IMR-90 (cell line): Measurements from ENCODE around the gene MYT1. TPM values are rescaled to one million over a fixed set of nuclear protein-coding genes. Genes with fewer than 3 reads are reported as not detected.
A peak's percentile ranks its signal among the peaks of the same experiment; 100 is the strongest.

Experiments
- ATAC-seq: fragments of 200-7000 bp; cut with Tn5 transposase; 2 replicates; pipeline ENCODE4 v1.9.1; 2020; ENCODE audit warnings: low read depth, mild to moderate bottlenecking, moderate library complexity
- BruUV-seq: library from RNA; stranded (reverse); fragments of 400-500 nt; replicated peaks from 2 replicates; lab custom pipeline; 2021; lab: Mats Ljungman, UMichigan
- CTCF ChIA-PET: fragments of 300-600 bp; formaldehyde crosslinking; extraction: SDS; loops from one replicate; lab custom pipeline; 2021; ENCODE audit warnings: antibody characterized with exemption; lab: Yijun Ruan, JAX
- POLR2A ChIA-PET: fragments of 300-600 bp; sonication (Branson Sonifier 250); formaldehyde crosslinking; loops from one replicate; lab custom pipeline; 2022; ENCODE audit warnings: antibody characterized with exemption; ENCODE audit not compliant: unreplicated experiment; lab: Charles Lee
- DNase-seq: peaks from one replicate; pipeline ENCODE4 v3.0.0; 2013
- H2AFZ ChIP-seq: replicated peaks from 2 replicates; pipeline ENCODE3; 2013; ENCODE audit warnings: low read length, mild to moderate bottlenecking; ENCODE audit not compliant: poor library complexity
- H2AK5ac ChIP-seq: 2 replicates; pipeline ENCODE4 v1.6.1; 2013; ENCODE audit warnings: low read depth, low read length, inconsistent platforms
- H2AK9ac ChIP-seq: replicated peaks from 2 replicates; pipeline ENCODE3; 2013; ENCODE audit warnings: mild to moderate bottlenecking, low read depth, low read length, moderate library complexity; ENCODE audit not compliant: poor library complexity
- H2BK120ac ChIP-seq: 2 replicates; pipeline ENCODE4 v1.6.1; 2013; ENCODE audit warnings: low read depth, low read length, inconsistent platforms
- H2BK15ac ChIP-seq: 3 replicates; pipeline ENCODE4 v1.6.1; 2013; ENCODE audit warnings: low read depth, low read length, inconsistent platforms
- H2BK20ac ChIP-seq: 2 replicates; pipeline ENCODE4 v1.6.1; 2013; ENCODE audit warnings: low read depth, mild to moderate bottlenecking, inconsistent platforms, low read length, moderate library complexity
- H2BK5ac ChIP-seq: 2 replicates; pipeline ENCODE4 v1.6.1; 2013; ENCODE audit warnings: mild to moderate bottlenecking, low read depth, low read length, inconsistent platforms; ENCODE audit not compliant: poor library complexity, severe bottlenecking
- H3K14ac ChIP-seq: replicated peaks from 2 replicates; pipeline ENCODE4 v1.6.1; 2013; ENCODE audit warnings: low read depth, low read length, inconsistent platforms
- H3K18ac ChIP-seq: 2 replicates; pipeline ENCODE4 v1.6.1; 2013; ENCODE audit warnings: low read depth, low read length, control low read depth
- H3K23ac ChIP-seq: 2 replicates; pipeline ENCODE4 v1.6.1; 2013; ENCODE audit warnings: low read depth, low read length, inconsistent platforms
- H3K27ac ChIP-seq: 2 replicates; pipeline ENCODE4 v1.5.1; 2013; ENCODE audit warnings: mild to moderate bottlenecking, control low read depth, low read length; ENCODE audit not compliant: insufficient read depth
- H3K27me3 ChIP-seq: 2 replicates; pipeline ENCODE4 v1.6.1; 2013; ENCODE audit warnings: low read length; ENCODE audit not compliant: control insufficient read depth, insufficient read depth
- H3K36me3 ChIP-seq: 2 replicates; pipeline ENCODE4 v1.6.1; 2013; ENCODE audit warnings: low read length, mixed read lengths; ENCODE audit not compliant: control insufficient read depth, insufficient read depth
- H3K4ac ChIP-seq: 2 replicates; pipeline ENCODE4 v1.6.1; 2013; ENCODE audit warnings: low read depth, low read length, inconsistent platforms
- H3K4me1 ChIP-seq: 2 replicates; pipeline ENCODE4 v1.6.1; 2013; ENCODE audit warnings: low read length, mixed read lengths; ENCODE audit not compliant: control insufficient read depth, insufficient read depth
- H3K4me2 ChIP-seq: 2 replicates; pipeline ENCODE4 v1.6.1; 2013; ENCODE audit warnings: low read depth, mild to moderate bottlenecking, control low read depth, low read length, moderate library complexity
- H3K4me3 ChIP-seq: 2 replicates; pipeline ENCODE4 v1.5.1; 2013; ENCODE audit warnings: low read depth, mild to moderate bottlenecking, control low read depth, low read length, moderate library complexity; ENCODE audit not compliant: insufficient read depth
- H3K56ac ChIP-seq: 2 replicates; pipeline ENCODE4 v1.6.1; 2013; ENCODE audit warnings: low read length, inconsistent platforms; ENCODE audit not compliant: insufficient read depth; ENCODE audit errors: extremely low read depth
- H3K79me1 ChIP-seq, 2 experiments: 2 replicates each; pipeline ENCODE4 v1.6.1; 2013; ENCODE audit warnings: low read length in 2 of 2, inconsistent platforms in 1 of 2, low read depth in 1 of 2
- H3K9ac ChIP-seq: 2 replicates; pipeline ENCODE4 v1.6.1; 2013; ENCODE audit warnings: low read depth, low read length, control low read depth
- H3K9me1 ChIP-seq: 2 replicates; pipeline ENCODE4 v1.6.1; 2013; ENCODE audit warnings: low read length, inconsistent platforms; ENCODE audit not compliant: insufficient read depth
- H3K9me3 ChIP-seq: 2 replicates; pipeline ENCODE4 v1.6.1; 2013; ENCODE audit warnings: low read length; ENCODE audit not compliant: control insufficient read depth, insufficient read depth
- H4K20me1 ChIP-seq: 2 replicates; pipeline ENCODE4 v1.6.1; 2013; ENCODE audit warnings: low read length, inconsistent platforms; ENCODE audit not compliant: insufficient read depth
- H4K5ac ChIP-seq: 2 replicates; pipeline ENCODE4 v1.6.1; 2013; ENCODE audit warnings: mild to moderate bottlenecking, low read depth, low read length, control low read depth
- H4K8ac ChIP-seq, 2 experiments: 2 replicates each; pipeline ENCODE4 v1.6.1; 2013; ENCODE audit warnings: low read depth in 2 of 2, low read length in 2 of 2, control low read depth in 1 of 2, inconsistent platforms in 1 of 2
- H4K91ac ChIP-seq: 2 replicates; pipeline ENCODE4 v1.6.1; 2013; ENCODE audit warnings: low read depth, low read length, inconsistent platforms; ENCODE audit not compliant: insufficient read depth
- BHLHE40 ChIP-seq: fragments of 150-350 bp; IDR thresholded peaks from 2 replicates; pipeline ENCODE4 v1.6.1; 2016; ENCODE audit warnings: mild to moderate bottlenecking, low read depth, low read length
- CEBPB ChIP-seq: IDR thresholded peaks from 2 replicates; pipeline ENCODE4 v1.6.1; 2012; ENCODE audit warnings: low read depth, low read length, improper control_type of control experiment
- CHD1 ChIP-seq: IDR thresholded peaks from 2 replicates; pipeline ENCODE4 v1.6.1; 2012; ENCODE audit warnings: low read depth, low read length, improper control_type of control experiment
- MAFK ChIP-seq: IDR thresholded peaks from 2 replicates; pipeline ENCODE4 v1.6.1; 2012; ENCODE audit warnings: low read depth, low read length, improper control_type of control experiment
- MAZ ChIP-seq: IDR thresholded peaks from 2 replicates; pipeline ENCODE4 v1.6.1; 2012; ENCODE audit warnings: low read depth, mild to moderate bottlenecking, low read length, improper control_type of control experiment, moderate library complexity, borderline replicate concordance
- NFE2L2 ChIP-seq: fragments of 150-350 bp; IDR thresholded peaks from 2 replicates; pipeline ENCODE4 v1.6.1; 2016; ENCODE audit warnings: low read depth, mild to moderate bottlenecking, low read length
- POLR2A ChIP-seq: IDR thresholded peaks from 2 replicates; pipeline ENCODE4 v1.6.1; 2012; ENCODE audit warnings: mild to moderate bottlenecking, low read depth, low read length
- RAD21 ChIP-seq: IDR thresholded peaks from 2 replicates; pipeline ENCODE4 v1.6.1; 2012; ENCODE audit warnings: low read length, improper control_type of control experiment
- RCOR1 ChIP-seq: IDR thresholded peaks from 2 replicates; pipeline ENCODE4 v1.6.1; 2012; ENCODE audit warnings: mild to moderate bottlenecking, low read length, improper control_type of control experiment; ENCODE audit not compliant: insufficient replicate concordance
- RFX5 ChIP-seq: IDR thresholded peaks from 2 replicates; pipeline ENCODE4 v1.8.0; 2012; ENCODE audit warnings: low read depth, mild to moderate bottlenecking, low read length, moderate library complexity
- SMC3 ChIP-seq: fragments of 150-350 bp; IDR thresholded peaks from 2 replicates; pipeline ENCODE4 v1.6.1; 2016; ENCODE audit warnings: low read depth, mild to moderate bottlenecking, antibody characterized with exemption, low read length, moderate library complexity
- WGBS, 2 experiments: methylation state at CpG; one replicate each; pipeline versions ENCODE4 v1.1.5 to v1.1.7; 2013; ENCODE audit warnings: missing lambda C conversion rate in 2 of 2; ENCODE audit not compliant: insufficient read length in 1 of 2; ENCODE audit errors: extremely low coverage in 2 of 2; 5-methylcytosine and 5-hydroxymethylcytosine counted together
- dilution Hi-C: fragments of 300-500 bp; cut with HindIII; formaldehyde crosslinking; loops from one replicate; pipeline ENCODE4 v1.14.3; 2018; ENCODE audit warnings: low sequenced_read_pairs; ENCODE audit not compliant: unreplicated experiment
- in situ Hi-C: fragments of 300-500 bp; cut with MboI; formaldehyde crosslinking; loops from 3 replicates; pipeline ENCODE4 v1.14.3; 2019; ENCODE audit warnings: low sequenced_read_pairs, inconsistent platforms, mixed read lengths
- intact Hi-C: fragments of 100-400 bp; cut with micrococcal nuclease; formaldehyde crosslinking; loops from 2 replicates; pipeline ENCODE4 v1.10.0; 2022
- polyA plus RNA-seq, 3 experiments: library from polyadenylated mRNA; depleted of rRNA; stranded (reverse); fragments of >200 nt; gene quantifications; 2 replicates each; pipeline ENCODE4 v1.2.3, GENCODE V29; 2012; ENCODE audit warnings: low replicate concordance in 1 of 3
- total RNA-seq: library from RNA; depleted of rRNA; stranded (reverse); fragments of >200 nt; gene quantifications from 2 replicates; pipeline ENCODE4 v1.2.3, GENCODE V29; 2012
- TF ChIP-seq, protein P1 (sequence below): fragments of 150-350 bp; IDR thresholded peaks from 2 replicates; pipeline ENCODE4 v1.6.1; 2016; ENCODE audit warnings: low read depth, mild to moderate bottlenecking, low read length, moderate library complexity, borderline replicate concordance
- TF ChIP-seq, protein P2 (sequence below): fragments of 150-350 bp; IDR thresholded peaks from 2 replicates; pipeline ENCODE4 v1.6.1; 2017; ENCODE audit warnings: mild to moderate bottlenecking, antibody characterized with exemption, low read length, low read depth
- TF ChIP-seq, protein P3 (sequence below): conservative IDR thresholded peaks from 2 replicates; pipeline ENCODE4 v1.5.1; 2012; ENCODE audit warnings: mild to moderate bottlenecking, low read depth, low read length, improper control_type of control experiment

The MYT1 gene
- total and polyA plus RNA-seq, 2 of the 4 experiments (the other 2 are of a cell fraction): not detected

- ATAC-seq: no peak
- ChIA-PET CTCF (no interaction called here), POLR2A (no interaction called here)
These were observed 114.0 kb downstream of the MYT1 start for GRCh38 chr20:64278317-64278681.

More at GRCh38 chr20:64278317-64278681, 114.0 kb downstream of the MYT1 start:
- Histone ChIP-seq H2AFZ (no peak overlapping the region), H2AK5ac (no peak overlapping the region), H2AK9ac (peak overlapping the region; percentile 55), H2BK120ac (no peak overlapping the region), H3K56ac (no peak overlapping the region), H3K9me1 (no peaks in the 10 kb centered on the region; the same call in 1 of the 2 replicates), H3K18ac (no peak overlapping the region), H3K23ac (no peak overlapping the region), H2BK15ac (no peak overlapping the region), H4K5ac (no peak overlapping the region), H3K79me1 (no peaks in the 10 kb centered on the region), H3K14ac (no peak overlapping the region), H3K4ac (no peak overlapping the region), H3K4me2 (no peak overlapping the region), H4K20me1 (no peaks in the 10 kb centered on the region), H4K91ac (no peak overlapping the region), H3K4me1 (no peaks in the 10 kb centered on the region), H2BK20ac (no peak overlapping the region), H3K27ac (no peak overlapping the region), H2BK5ac (no peak overlapping the region), H3K27me3 (peaks cover 3% of the 10 kb centered on the region; the same call in 1 of the 2 replicates), H4K8ac (no peak overlapping the region), H3K9ac (no peak overlapping the region), H3K9me3 (no peaks in the 10 kb centered on the region), H3K36me3 (peaks cover 3% of the 10 kb centered on the region; the same call in 1 of the 2 replicates), H3K4me3 (no peak overlapping the region)
- WGBS, 2 experiments: no CpG with 5 or more reads among the region's 4 CpGs
- dilution Hi-C loops: no loop called here
- no peak for TF ChIP-seq NFE2L2
- TF ChIP-seq MAFK: no peak
- TF ChIP-seq, protein P1, sequence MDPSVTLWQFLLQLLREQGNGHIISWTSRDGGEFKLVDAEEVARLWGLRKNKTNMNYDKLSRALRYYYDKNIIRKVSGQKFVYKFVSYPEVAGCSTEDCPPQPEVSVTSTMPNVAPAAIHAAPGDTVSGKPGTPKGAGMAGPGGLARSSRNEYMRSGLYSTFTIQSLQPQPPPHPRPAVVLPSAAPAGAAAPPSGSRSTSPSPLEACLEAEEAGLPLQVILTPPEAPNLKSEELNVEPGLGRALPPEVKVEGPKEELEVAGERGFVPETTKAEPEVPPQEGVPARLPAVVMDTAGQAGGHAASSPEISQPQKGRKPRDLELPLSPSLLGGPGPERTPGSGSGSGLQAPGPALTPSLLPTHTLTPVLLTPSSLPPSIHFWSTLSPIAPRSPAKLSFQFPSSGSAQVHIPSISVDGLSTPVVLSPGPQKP: no peak
- no peak for TF ChIP-seq RCOR1
- TF ChIP-seq CHD1: no peak
- TF ChIP-seq RFX5: no peak
- no peak for TF ChIP-seq RAD21
- TF ChIP-seq BHLHE40: no peak
- no peak for TF ChIP-seq CEBPB
- no peak for TF ChIP-seq POLR2A
- TF ChIP-seq, protein P2, sequence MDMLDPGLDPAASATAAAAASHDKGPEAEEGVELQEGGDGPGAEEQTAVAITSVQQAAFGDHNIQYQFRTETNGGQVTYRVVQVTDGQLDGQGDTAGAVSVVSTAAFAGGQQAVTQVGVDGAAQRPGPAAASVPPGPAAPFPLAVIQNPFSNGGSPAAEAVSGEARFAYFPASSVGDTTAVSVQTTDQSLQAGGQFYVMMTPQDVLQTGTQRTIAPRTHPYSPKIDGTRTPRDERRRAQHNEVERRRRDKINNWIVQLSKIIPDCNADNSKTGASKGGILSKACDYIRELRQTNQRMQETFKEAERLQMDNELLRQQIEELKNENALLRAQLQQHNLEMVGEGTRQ: no peak
- TF ChIP-seq, protein P3, sequence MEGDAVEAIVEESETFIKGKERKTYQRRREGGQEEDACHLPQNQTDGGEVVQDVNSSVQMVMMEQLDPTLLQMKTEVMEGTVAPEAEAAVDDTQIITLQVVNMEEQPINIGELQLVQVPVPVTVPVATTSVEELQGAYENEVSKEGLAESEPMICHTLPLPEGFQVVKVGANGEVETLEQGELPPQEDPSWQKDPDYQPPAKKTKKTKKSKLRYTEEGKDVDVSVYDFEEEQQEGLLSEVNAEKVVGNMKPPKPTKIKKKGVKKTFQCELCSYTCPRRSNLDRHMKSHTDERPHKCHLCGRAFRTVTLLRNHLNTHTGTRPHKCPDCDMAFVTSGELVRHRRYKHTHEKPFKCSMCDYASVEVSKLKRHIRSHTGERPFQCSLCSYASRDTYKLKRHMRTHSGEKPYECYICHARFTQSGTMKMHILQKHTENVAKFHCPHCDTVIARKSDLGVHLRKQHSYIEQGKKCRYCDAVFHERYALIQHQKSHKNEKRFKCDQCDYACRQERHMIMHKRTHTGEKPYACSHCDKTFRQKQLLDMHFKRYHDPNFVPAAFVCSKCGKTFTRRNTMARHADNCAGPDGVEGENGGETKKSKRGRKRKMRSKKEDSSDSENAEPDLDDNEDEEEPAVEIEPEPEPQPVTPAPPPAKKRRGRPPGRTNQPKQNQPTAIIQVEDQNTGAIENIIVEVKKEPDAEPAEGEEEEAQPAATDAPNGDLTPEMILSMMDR: no peak
- no peak for TF ChIP-seq MAZ
- no peak for TF ChIP-seq SMC3
- intact Hi-C loops: no loop called here
- BruUV-seq: no TSS peak
- no peak for DNase-seq
- in situ Hi-C loops: no loop called here
